ENCODE data around the gene CD300LG. TPM values are rescaled to one million over a fixed set of nuclear protein-coding genes. Genes with fewer than 3 reads are reported as not detected.

The CD300LG gene
- polyA plus RNA-seq, 2 of the 4 experiments (the other 2 are of a cell fraction) = not detected

GRCh38 chr17:43829738-43830137 is 17.2 kb upstream of the CD300LG start:
- Histone ChIP-seq H3K4me3 (no peak overlapping the region), H3K9me3 (no peaks in the 10 kb centered on the region), H3K4me1 (peaks cover 24% of the 10 kb centered on the region), H3K27ac (no peak overlapping the region), H3K4me2 (no peak overlapping the region)
- no peak for ATAC-seq
- WGBS (ENCODE audit: missing lambda C conversion rate) = 89% methylated on average over 14 of the region's 14 CpGs
- DNase-seq (ENCODE audit: low read depth in 1 of 2, low spot score in 1 of 2) = no peak
- CTCF ChIA-PET = interaction anchor here (0.7 to 5.9 kb wide), 7 partner anchors 9 to 135 kb away, joined by 3 to 31 read pairs (median 4); partner anchors contain the start of gene CD300LG
- POLR2A ChIA-PET = no interaction called here
- TF ChIP-seq NFE2L2 (conservative IDR thresholded peaks at IDR 0.05; ENCODE audit: low read length) (no peak), POLR2A (IDR thresholded peaks at IDR 0.05; ENCODE audit: low read length) (no peak), KDM5A (IDR thresholded peaks at IDR 0.05) (no peak), HOXB13 (CRISPR knock-in tag; IDR thresholded peaks at IDR 0.05; ENCODE audit: low read depth) (no peak), NR3C1 (IDR thresholded peaks at IDR 0.05) (no peak), CBX2 (IDR thresholded peaks at IDR 0.05; ENCODE audit: borderline replicate concordance, low read depth) (no peak), CTCF (IDR thresholded peaks at IDR 0.05) (no peak), FOSB (CRISPR knock-in tag; IDR thresholded peaks at IDR 0.05) (no peak), RFX5 (IDR thresholded peaks at IDR 0.05) (no peak), CHD2 (IDR thresholded peaks at IDR 0.05; ENCODE audit: low read length, partially characterized antibody) (no peak), KDM1A (IDR thresholded peaks at IDR 0.05; ENCODE audit: low read depth) (no peak), MAZ (IDR thresholded peaks at IDR 0.05; ENCODE audit: borderline replicate concordance, low read depth, low read length) (no peak), ZC3H11A (IDR thresholded peaks at IDR 0.05) (no peak), MYC (IDR thresholded peaks at IDR 0.05; ENCODE audit: borderline replicate concordance, low read length) (no peak), MAX (IDR thresholded peaks at IDR 0.05) (no peak), PBX3 (IDR thresholded peaks at IDR 0.05) (no peak)
- TF ChIP-seq, protein P1, sequence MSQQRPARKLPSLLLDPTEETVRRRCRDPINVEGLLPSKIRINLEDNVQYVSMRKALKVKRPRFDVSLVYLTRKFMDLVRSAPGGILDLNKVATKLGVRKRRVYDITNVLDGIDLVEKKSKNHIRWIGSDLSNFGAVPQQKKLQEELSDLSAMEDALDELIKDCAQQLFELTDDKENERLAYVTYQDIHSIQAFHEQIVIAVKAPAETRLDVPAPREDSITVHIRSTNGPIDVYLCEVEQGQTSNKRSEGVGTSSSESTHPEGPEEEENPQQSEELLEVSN (IDR thresholded peaks at IDR 0.05; ENCODE audit: borderline replicate concordance, low read depth) = no peak
- no peak for FAIRE-seq

- Histone ChIP-seq H3K4me1 (peaks cover 24% of the 10 kb centered on the region), H3K4me2 (no peak overlapping the region), H3K27ac (no peak overlapping the region), H3K9me3 (no peaks in the 10 kb centered on the region), H3K4me3 (no peak overlapping the region)
- ChIA-PET POLR2A (no interaction called here), CTCF (interaction anchor here (0.6 to 5.9 kb wide), 9 partner anchors 8 to 136 kb away, joined by 3 to 31 read pairs (median 4); partner anchors contain the start of gene CD300LG)
- 93% methylated on average over 7 of the region's 7 CpGs for WGBS (ENCODE audit: missing lambda C conversion rate)
- DNase-seq (ENCODE audit: low read depth in 1 of 2, low spot score in 1 of 2) (no peak), ATAC-seq (no peak), FAIRE-seq (no peak)
- TF ChIP-seq NPAS2 (CRISPR knock-in tag; IDR thresholded peaks at IDR 0.05; ENCODE audit: borderline replicate concordance) (no peak), KDM1A (IDR thresholded peaks at IDR 0.05; ENCODE audit: low read depth) (no peak), RAD21 (conservative IDR thresholded peaks at IDR 0.05 in 1 of 2, IDR thresholded peaks at IDR 0.05 in 1 of 2) (no peak), TP53 (CRISPR knock-in tag; IDR thresholded peaks at IDR 0.05) (no peak), CEBPB (IDR thresholded peaks at IDR 0.05) (no peak), CTCF (IDR thresholded peaks at IDR 0.05) (no peak), MAZ (IDR thresholded peaks at IDR 0.05; ENCODE audit: borderline replicate concordance, low read depth, low read length) (no peak), ATOH8 (CRISPR knock-in tag; IDR thresholded peaks at IDR 0.05; ENCODE audit: low read depth) (no peak), CBX2 (IDR thresholded peaks at IDR 0.05; ENCODE audit: borderline replicate concordance, low read depth) (no peak)
- TF ChIP-seq, protein P1 (IDR thresholded peaks at IDR 0.05; ENCODE audit: borderline replicate concordance, low read depth) = no peak
These were observed 16.4 kb upstream of the CD300LG start for GRCh38 chr17:43830510-43831140.
